Muscle of arm (tissue), 12 donors: ENCODE measurements around the gene SDHC. TPM values are rescaled to one million over a fixed set of nuclear protein-coding genes. Genes with fewer than 3 reads are reported as not detected.
A peak's percentile ranks its signal among the peaks of the same experiment; 100 is the strongest.
"Not testable (repeated sequence)": the region's sequence is repeated elsewhere in the genome, so short reads cannot be mapped to it uniquely, and the experiment has no call there.

Source experiments
- DNase-seq: peaks from one replicate; pipeline ENCODE4 v3.0.0-alpha.2; 2013
- polyA plus RNA-seq, 12 donors: library from polyadenylated mRNA; unstranded; fragments of 120-200 nt; gene quantifications; one replicate each; pipeline ENCODE4 v1.2.1, GENCODE V29; 2013; ENCODE audit not compliant: insufficient read length in 12 of 12

SDHC gene
- polyA plus RNA-seq, 12 donors: 91.3 to 429 (median 132) TPM

GRCh38 chr1:161307230-161307768 lies 6.9 kb upstream of the SDHC start:
- no peak for DNase-seq

- no peak for DNase-seq
These were observed 6.1 kb upstream of the SDHC start for GRCh38 chr1:161307892-161308638.

GRCh38 chr1:161309868-161310267 lies 4.3 kb upstream of the SDHC start, which contains the start of gene MPZ:
Gene MPZ (minus strand): TSS chr1:161309968. CDS start chr1:161309905, 63 bp downstream.
- DNase-seq: no peak

- DNase-seq: no peak
These were observed 2.5 kb upstream of the SDHC start for GRCh38 chr1:161311595-161312181.

- DNase-seq: no peak
These were observed 504 bp upstream of the SDHC start for GRCh38 chr1:161313554-161314200.

GRCh38 chr1:161315841-161316674 lies 1.9 kb downstream of the SDHC start:
- DNase-seq: not testable (repeated sequence)

GRCh38 chr1:161324020-161324419 lies 9.8 kb downstream of the SDHC start:
- no peak for DNase-seq

- no peak for DNase-seq
These were observed 16.2 kb downstream of the SDHC start for GRCh38 chr1:161330346-161330745.

- DNase-seq: no peak
These were observed 19.0 kb downstream of the SDHC start for GRCh38 chr1:161333166-161333565.

GRCh38 chr1:161335796-161336195 lies 21.6 kb downstream of the SDHC start:
- DNase-seq: no peak

GRCh38 chr1:161342177-161342576 lies 28.0 kb downstream of the SDHC start:
- DNase-seq: no peak

GRCh38 chr1:161342821-161343220 lies 28.6 kb downstream of the SDHC start:
- DNase-seq: no peak

- DNase-seq: no peak
These were observed 36.5 kb downstream of the SDHC start for GRCh38 chr1:161350671-161351070.

- no peak for DNase-seq
These were observed 37.3 kb downstream of the SDHC start for GRCh38 chr1:161351482-161351881.

- DNase-seq: no peak
These were observed 42.9 kb downstream of the SDHC start for GRCh38 chr1:161357073-161357472.

GRCh38 chr1:161359291-161359690 lies 45.1 kb downstream of the SDHC start:
- no peak for DNase-seq

- no peak for DNase-seq
These were observed 50.2 kb downstream of the SDHC start for GRCh38 chr1:161364332-161364731.

- no peak for DNase-seq
These were observed 51.0 kb downstream of the SDHC start for GRCh38 chr1:161365207-161365606.

GRCh38 chr1:161367684-161368400 lies 53.7 kb downstream of the SDHC start, which contains the start of gene CFAP126:
Gene CFAP126 (minus strand): TSS chr1:161367876. CDS start chr1:161367868, 8 bp downstream.
- peak; percentile 44 for DNase-seq

- no peak for DNase-seq
These were observed 59.3 kb downstream of the SDHC start for GRCh38 chr1:161373442-161373841.

- no peak for DNase-seq
These were observed 60.2 kb downstream of the SDHC start for GRCh38 chr1:161374373-161374772.
